SU-DHL-6 (cell line): ENCODE results near the gene NFATC3.

ENCODE experiments used
- H2AFZ ChIP-seq: fragments of 200-600 bp; sonication (generic); 2 replicates; pipeline ENCODE4 v1.6.1; 2014; ENCODE audit warnings: low read depth, mild to moderate bottlenecking, moderate library complexity, mixed read lengths, antibody characterized with exemption, low read length; ENCODE audit not compliant: severe bottlenecking
- H3F3A ChIP-seq: fragments of 200-600 bp; shearing (Covaris generic); 2 replicates; pipeline ENCODE4 v1.6.0; 2016; ENCODE audit warnings: antibody characterized with exemption, mild to moderate bottlenecking; ENCODE audit not compliant: insufficient read depth
- H3K27ac ChIP-seq: fragments of 200-600 bp; sonication (generic); 2 replicates; pipeline ENCODE4 v1.5.1; 2016; ENCODE audit warnings: low read depth, mild to moderate bottlenecking, low read length, moderate library complexity, mixed read lengths
- H3K27me3 ChIP-seq: fragments of 200-600 bp; sonication (generic), shearing (Covaris generic); 2 replicates; pipeline ENCODE4 v1.6.0; 2014; ENCODE audit warnings: mild to moderate bottlenecking, low read length
- H3K36me3 ChIP-seq: fragments of 200-600 bp; sonication (generic); 2 replicates; pipeline ENCODE4 v1.6.1; 2014; ENCODE audit warnings: mild to moderate bottlenecking, low read length, mixed read lengths
- H3K4me2 ChIP-seq: fragments of 300-600, 200-600 bp; shearing (Covaris generic), sonication (generic); 2 replicates; pipeline ENCODE4 v1.6.0; 2014; ENCODE audit warnings: low read length, low read depth, mild to moderate bottlenecking; ENCODE audit not compliant: poor library complexity, severe bottlenecking
- H3K4me3 ChIP-seq: fragments of 200-600 bp; sonication (generic); 2 replicates; pipeline ENCODE4 v1.5.1; 2014; ENCODE audit warnings: antibody characterized with exemption, low read length, mild to moderate bottlenecking, mixed read lengths; ENCODE audit not compliant: insufficient read depth, poor library complexity, severe bottlenecking
- H3K79me2 ChIP-seq: fragments of 200-600 bp; sonication (generic); 2 replicates; pipeline ENCODE4 v1.6.1; 2014; ENCODE audit warnings: mild to moderate bottlenecking, low read length, moderate library complexity; ENCODE audit not compliant: insufficient read depth
- H3K9ac ChIP-seq: fragments of 200-600 bp; sonication (generic); 2 replicates; pipeline ENCODE4 v1.7.0; 2014; ENCODE audit warnings: mild to moderate bottlenecking, low read length
- H3K9me2 ChIP-seq: fragments of 200-600 bp; sonication (generic); replicated peaks from 2 replicates; pipeline ENCODE4 v1.6.1; 2014; ENCODE audit warnings: low read length; ENCODE audit not compliant: insufficient read depth
- H3K9me3 ChIP-seq: fragments of 200-600 bp; sonication (generic); 2 replicates; pipeline ENCODE4 v1.6.1; 2014; ENCODE audit warnings: low read length, mixed read lengths; ENCODE audit not compliant: insufficient read depth
- H4K20me1 ChIP-seq: fragments of 200-600 bp; sonication (generic); 2 replicates; pipeline ENCODE4 v1.6.1; 2014; ENCODE audit warnings: low read depth, mild to moderate bottlenecking, antibody characterized with exemption, low read length, moderate library complexity, mixed read lengths
- EZH2phosphoT487 ChIP-seq: fragments of 200-600 bp; sonication (generic), shearing (Covaris generic); conservative IDR thresholded peaks from 2 replicates; pipeline ENCODE4 v1.6.1; 2018; ENCODE audit warnings: mild to moderate bottlenecking, antibody characterized with exemption, low read length, moderate library complexity, mixed read lengths
- TF ChIP-seq, protein P1 (sequence below): fragments of 200-600 bp; sonication (generic); IDR thresholded peaks from one replicate; pipeline ENCODE4 v1.5.1; 2017; ENCODE audit warnings: antibody characterized with exemption, mild to moderate bottlenecking, low read length, moderate library complexity; ENCODE audit not compliant: insufficient read depth, poor library complexity, severe bottlenecking

NFATC3 gene

DNA sequence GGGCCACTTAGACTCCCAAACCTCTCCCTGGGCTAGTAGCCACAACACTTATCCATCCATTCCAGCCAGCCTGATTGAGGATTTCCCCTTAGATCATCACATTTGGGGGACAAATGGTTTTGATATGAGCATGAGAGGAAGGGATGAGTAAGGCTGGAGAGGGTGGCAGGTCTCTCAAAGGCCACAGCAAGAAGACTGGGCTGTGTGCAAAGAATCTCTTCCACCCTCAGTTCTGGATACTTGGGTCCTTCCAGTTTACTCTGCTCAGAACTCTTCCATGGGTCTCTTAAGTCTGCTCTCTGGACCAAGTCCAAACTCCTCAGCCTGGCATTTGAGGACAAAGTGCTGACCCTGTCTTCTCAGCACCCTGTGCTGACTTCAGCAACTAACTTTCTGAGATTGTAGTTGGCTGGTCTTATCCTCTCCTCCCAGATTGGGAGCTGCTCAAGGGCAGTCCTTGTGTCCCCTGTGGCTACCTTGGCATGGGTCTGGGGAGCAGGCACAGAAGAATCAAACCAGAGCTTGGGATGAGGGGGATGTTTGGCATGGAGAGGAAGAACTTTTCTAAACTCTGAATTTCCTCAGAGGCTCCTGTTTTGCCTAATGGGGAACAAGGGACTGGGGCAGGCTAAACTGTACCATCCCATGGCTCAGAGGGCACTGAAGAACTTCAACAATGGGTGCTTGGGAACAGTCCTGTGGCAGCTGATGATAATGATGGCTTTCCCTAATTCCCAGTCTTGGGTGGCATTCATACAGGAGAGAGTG is 3.1 kb upstream of the NFATC3 start:
- Histone ChIP-seq H3K9me2 (no peaks in the 10 kb centered on the region), H3K4me2 (no peak overlapping the region), H3K36me3 (no peaks in the 10 kb centered on the region), H4K20me1 (peaks cover 3% of the 10 kb centered on the region; the same call in 1 of the 2 replicates), H3K27ac (no peak overlapping the region), H3K9me3 (no peaks in the 10 kb centered on the region), H3F3A (peaks cover 10% of the 10 kb centered on the region), H3K79me2 (peaks cover 14% of the 10 kb centered on the region), H3K9ac (no peak overlapping the region), H2AFZ (no peak overlapping the region), H3K4me3 (no peak overlapping the region), H3K27me3 (no peaks in the 10 kb centered on the region)
- TF ChIP-seq, protein P1, sequence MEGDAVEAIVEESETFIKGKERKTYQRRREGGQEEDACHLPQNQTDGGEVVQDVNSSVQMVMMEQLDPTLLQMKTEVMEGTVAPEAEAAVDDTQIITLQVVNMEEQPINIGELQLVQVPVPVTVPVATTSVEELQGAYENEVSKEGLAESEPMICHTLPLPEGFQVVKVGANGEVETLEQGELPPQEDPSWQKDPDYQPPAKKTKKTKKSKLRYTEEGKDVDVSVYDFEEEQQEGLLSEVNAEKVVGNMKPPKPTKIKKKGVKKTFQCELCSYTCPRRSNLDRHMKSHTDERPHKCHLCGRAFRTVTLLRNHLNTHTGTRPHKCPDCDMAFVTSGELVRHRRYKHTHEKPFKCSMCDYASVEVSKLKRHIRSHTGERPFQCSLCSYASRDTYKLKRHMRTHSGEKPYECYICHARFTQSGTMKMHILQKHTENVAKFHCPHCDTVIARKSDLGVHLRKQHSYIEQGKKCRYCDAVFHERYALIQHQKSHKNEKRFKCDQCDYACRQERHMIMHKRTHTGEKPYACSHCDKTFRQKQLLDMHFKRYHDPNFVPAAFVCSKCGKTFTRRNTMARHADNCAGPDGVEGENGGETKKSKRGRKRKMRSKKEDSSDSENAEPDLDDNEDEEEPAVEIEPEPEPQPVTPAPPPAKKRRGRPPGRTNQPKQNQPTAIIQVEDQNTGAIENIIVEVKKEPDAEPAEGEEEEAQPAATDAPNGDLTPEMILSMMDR: no peak
- TF ChIP-seq EZH2phosphoT487: no peak

DNA sequence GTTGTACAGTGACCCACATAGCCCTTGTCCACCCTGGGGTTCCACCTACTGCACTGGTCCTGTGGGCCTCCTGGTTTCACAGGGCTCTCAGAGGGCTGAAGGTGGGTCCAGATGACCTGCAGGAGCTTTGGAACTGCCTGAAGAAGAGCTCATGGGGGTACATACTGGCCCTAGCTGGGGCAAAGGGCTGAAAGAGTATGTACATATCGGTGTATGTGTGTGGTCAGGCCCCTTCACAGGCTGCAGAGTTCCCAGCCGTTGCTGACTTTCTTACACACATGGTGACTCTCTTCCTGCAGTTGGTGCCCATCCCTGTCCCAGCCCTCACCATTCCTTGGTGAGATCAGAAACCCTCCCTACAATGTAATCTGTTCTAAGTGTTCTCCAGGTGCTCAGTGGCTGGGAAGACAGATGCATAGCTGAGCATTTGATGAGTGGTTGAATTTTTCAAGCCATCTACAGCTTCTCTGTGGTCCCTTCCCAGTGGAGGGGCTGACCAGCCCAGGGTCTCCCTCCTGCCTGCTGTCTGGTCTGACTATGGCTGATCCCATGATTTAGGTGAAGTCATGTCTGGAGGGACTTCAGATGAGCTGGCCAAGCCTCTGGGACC is 2.4 kb upstream of the NFATC3 start:
- H3K9ac ChIP-seq: no peak overlapping the region
- no peak overlapping the region for H3K27ac ChIP-seq
- H4K20me1 ChIP-seq: peaks cover 9% of the 10 kb centered on the region; the same call in 1 of the 2 replicates
- no peaks in the 10 kb centered on the region for H3K27me3 ChIP-seq
- H2AFZ ChIP-seq: no peak overlapping the region
- H3K36me3 ChIP-seq: no peaks in the 10 kb centered on the region
- H3K4me3 ChIP-seq: no peak overlapping the region
- peaks cover 21% of the 10 kb centered on the region for H3K79me2 ChIP-seq
- TF ChIP-seq, protein P1: no peak
- peaks cover 10% of the 10 kb centered on the region for H3F3A ChIP-seq
- no peaks in the 10 kb centered on the region for H3K9me3 ChIP-seq
- H3K9me2 ChIP-seq: no peaks in the 10 kb centered on the region
- no peak overlapping the region for H3K4me2 ChIP-seq

DNA sequence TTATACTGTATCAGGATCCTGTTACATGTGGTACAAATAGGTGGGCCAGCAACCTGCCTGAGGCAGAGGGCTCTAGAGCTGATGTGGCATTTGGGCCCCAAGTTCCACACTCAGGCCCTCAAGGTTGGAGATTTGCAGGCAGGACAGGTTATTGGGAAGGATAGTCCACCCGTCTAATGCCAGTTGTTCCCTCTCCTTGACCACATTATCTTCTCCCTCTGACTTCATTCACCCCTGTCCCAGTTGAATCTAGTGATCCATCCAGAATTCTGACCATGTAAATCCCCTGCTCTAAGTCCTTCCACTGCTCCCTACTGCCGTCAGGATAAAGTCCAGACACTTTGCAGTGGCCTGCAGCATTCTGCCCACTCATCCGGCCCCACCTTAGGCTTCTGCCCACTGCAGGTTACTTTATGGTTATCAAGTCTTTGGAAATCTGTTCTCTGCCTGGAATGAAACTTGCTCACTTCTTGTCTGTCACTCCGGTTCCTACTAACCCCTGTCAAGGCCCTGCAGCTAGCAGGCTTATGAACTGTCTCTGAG is 1.9 kb upstream of the NFATC3 start:
- peaks cover 25% of the 10 kb centered on the region for H3K79me2 ChIP-seq
- H2AFZ ChIP-seq: no peak overlapping the region
- H3K9me2 ChIP-seq: no peaks in the 10 kb centered on the region
- no peaks in the 10 kb centered on the region for H3K27me3 ChIP-seq
- peaks cover 11% of the 10 kb centered on the region; the same call in 1 of the 2 replicates for H4K20me1 ChIP-seq
- peaks cover 10% of the 10 kb centered on the region for H3F3A ChIP-seq
- H3K9me3 ChIP-seq: no peaks in the 10 kb centered on the region
- H3K9ac ChIP-seq: no peak overlapping the region
- no peak overlapping the region for H3K4me2 ChIP-seq
- no peak overlapping the region for H3K4me3 ChIP-seq
- no peaks in the 10 kb centered on the region for H3K36me3 ChIP-seq
- no peak overlapping the region for H3K27ac ChIP-seq
- TF ChIP-seq EZH2phosphoT487: no peak
- TF ChIP-seq, protein P1: no peak
